ENCODE results near the gene DENND4B.
A peak's percentile ranks its signal among the peaks of the same experiment; 100 is the strongest.
"Not testable (repeated sequence)": the region's sequence is repeated elsewhere in the genome, so short reads cannot be mapped to it uniquely, and the experiment has no call there.

Gene DENND4B

DNA sequence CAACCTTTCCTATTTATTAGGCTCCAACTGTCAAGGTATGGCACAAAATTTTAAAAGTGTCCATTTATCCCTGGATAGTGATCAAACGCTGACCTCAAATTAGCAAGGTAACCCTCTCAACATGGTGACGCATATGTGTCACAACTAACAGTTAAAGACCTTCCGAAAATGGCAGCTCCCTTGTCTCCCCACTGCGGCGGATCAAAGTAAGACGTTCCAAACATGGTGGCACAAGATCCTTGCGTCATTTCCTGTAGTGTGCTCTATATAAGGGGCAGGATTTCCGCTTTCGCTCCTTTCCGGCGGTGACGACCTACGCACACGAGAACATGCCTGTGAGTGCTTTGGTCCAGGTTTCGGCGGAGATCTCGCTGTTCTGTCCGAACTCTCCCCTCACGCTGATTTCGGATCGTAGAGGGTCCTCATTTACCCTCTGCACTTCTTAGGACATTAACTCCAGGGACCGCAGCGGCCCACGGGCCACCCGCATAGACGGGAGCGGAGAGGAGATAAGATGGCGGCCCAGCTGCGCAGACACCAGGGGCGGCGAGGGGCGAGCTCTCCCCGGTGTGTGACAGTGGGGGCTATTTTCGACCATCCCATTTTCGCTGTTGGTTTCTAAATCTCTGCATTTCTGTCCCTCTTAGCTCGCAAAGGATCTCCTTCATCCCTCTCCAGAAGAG, 44.1 kb upstream of the DENND4B start, which contains the start of gene RPS27:
RPS27 (plus strand) TSS at position 295 of the 683 bp plus-strand sequence; CDS start at position 330, 35 bp downstream.
- TF ChIP-seq, protein P1, sequence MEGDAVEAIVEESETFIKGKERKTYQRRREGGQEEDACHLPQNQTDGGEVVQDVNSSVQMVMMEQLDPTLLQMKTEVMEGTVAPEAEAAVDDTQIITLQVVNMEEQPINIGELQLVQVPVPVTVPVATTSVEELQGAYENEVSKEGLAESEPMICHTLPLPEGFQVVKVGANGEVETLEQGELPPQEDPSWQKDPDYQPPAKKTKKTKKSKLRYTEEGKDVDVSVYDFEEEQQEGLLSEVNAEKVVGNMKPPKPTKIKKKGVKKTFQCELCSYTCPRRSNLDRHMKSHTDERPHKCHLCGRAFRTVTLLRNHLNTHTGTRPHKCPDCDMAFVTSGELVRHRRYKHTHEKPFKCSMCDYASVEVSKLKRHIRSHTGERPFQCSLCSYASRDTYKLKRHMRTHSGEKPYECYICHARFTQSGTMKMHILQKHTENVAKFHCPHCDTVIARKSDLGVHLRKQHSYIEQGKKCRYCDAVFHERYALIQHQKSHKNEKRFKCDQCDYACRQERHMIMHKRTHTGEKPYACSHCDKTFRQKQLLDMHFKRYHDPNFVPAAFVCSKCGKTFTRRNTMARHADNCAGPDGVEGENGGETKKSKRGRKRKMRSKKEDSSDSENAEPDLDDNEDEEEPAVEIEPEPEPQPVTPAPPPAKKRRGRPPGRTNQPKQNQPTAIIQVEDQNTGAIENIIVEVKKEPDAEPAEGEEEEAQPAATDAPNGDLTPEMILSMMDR (IDR thresholded peaks at IDR 0.05; ENCODE audit: control insufficient read depth, extremely low read depth, insufficient read depth), result no peak
- peak; percentile 98 for DNase-seq (ENCODE audit: low read depth)
- H3K4me3 ChIP-seq (ENCODE audit: low read depth, low read length), result peak within 1 kb of the TSS; percentile 83

DNA sequence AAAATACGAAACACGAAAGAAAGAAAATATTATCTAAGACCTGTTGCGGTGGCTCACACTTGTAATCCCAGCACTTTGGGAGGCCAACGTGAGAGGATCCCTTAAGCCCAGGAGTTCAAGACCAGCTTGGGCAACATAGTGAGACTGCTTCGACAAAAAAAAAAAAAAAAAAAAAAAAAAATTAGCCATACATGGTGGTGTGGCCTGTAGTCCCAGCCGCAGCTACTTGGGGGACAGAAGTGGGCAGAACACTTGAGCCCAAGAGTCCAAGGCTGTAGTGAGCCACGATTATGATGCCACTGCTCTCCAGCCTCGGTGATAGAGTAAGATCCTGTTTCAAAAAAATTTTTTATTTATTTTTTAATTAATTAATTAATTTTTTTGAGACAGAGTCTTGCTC, 41.1 kb upstream of the DENND4B start:
- no peak overlapping the region for H3K4me3 ChIP-seq (ENCODE audit: low read depth, low read length)
- DNase-seq (ENCODE audit: low read depth), result no peak
- TF ChIP-seq, protein P1 (IDR thresholded peaks at IDR 0.05; ENCODE audit: control insufficient read depth, extremely low read depth, insufficient read depth), result no peak

DNA sequence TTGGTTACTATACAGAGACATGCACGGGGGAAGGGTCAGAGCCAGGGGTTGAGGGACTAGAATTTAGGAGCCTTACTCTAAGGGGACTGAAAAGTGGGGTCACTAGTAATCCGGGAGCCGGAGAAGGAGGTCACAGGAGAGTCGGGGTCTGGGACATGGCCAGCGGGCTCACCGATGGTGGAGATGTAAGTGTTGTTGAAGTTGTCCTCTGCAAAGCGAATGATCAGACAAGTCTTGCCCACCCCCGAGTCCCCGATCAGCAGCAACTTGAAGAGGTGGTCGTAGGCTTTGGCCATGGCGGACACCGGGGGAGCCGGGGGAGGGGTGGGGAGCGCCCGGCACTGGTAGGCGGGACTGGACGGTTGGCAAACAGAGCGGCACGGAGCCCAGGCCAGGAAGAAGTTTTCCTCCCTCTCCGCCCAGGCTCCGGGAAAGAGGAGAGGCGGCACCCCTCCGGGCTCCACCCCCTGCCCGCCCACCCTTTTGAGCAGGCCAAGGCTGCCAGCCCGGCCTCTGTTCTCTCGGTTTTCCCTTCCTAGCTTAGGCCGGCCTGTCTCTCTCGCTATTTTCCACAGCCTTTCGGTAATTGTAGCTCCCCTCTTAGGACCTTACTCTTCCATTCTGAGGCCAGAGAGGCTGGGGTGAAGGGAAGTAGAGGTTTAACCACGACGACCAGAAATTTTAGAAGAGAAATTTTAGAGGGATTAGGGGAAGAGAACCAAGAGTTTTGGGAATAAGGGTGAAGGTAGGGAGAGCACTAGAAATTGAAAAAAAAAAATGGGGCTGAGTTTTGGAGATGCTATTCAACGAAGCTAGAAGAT, 39.6 kb upstream of the DENND4B start, which contains the start of gene RAB13:
RAB13 (minus strand) TSS at position 399 of the 821 bp plus-strand sequence; CDS start at position 296, 103 bp downstream.
- TF ChIP-seq, protein P1 (IDR thresholded peaks at IDR 0.05; ENCODE audit: control insufficient read depth, extremely low read depth, insufficient read depth), result no peak
- peak; percentile 56 for DNase-seq (ENCODE audit: low read depth)
- peak within 1 kb of the TSS; percentile 73 for H3K4me3 ChIP-seq (ENCODE audit: low read depth, low read length)

DNA sequence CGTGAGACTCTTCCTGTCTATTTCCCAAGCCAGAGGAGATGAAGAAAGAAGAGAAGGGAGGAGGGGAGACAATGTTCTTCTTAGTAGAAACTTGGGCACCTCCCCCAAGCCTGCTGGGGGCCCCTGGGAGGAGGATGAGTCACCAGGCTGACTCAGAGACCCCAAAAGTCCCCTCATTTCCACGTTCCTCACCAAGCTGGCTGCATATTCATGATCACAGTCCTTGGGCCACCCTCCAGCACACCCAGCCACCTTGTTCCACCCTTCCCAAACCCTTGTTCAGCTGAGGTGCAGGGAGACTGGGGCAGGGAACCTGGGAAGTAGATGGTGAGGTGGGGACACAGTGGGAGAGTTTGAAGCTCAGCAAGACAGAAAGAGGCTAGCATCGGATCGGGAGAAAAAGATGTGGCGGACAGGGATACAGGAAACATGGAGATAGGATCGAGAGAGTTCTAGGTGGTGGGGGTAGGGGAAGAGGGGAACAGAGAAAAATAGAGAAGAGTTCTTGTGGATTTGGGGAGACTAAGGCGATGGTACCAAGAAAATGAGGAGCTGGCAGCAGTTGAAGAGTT, 38.9 kb upstream of the DENND4B start:
- peak overlapping the region; percentile 73 for H3K4me3 ChIP-seq (ENCODE audit: low read depth, low read length)
- DNase-seq (ENCODE audit: low read depth), result no peak
- TF ChIP-seq, protein P1 (IDR thresholded peaks at IDR 0.05; ENCODE audit: control insufficient read depth, extremely low read depth, insufficient read depth), result no peak

DNA sequence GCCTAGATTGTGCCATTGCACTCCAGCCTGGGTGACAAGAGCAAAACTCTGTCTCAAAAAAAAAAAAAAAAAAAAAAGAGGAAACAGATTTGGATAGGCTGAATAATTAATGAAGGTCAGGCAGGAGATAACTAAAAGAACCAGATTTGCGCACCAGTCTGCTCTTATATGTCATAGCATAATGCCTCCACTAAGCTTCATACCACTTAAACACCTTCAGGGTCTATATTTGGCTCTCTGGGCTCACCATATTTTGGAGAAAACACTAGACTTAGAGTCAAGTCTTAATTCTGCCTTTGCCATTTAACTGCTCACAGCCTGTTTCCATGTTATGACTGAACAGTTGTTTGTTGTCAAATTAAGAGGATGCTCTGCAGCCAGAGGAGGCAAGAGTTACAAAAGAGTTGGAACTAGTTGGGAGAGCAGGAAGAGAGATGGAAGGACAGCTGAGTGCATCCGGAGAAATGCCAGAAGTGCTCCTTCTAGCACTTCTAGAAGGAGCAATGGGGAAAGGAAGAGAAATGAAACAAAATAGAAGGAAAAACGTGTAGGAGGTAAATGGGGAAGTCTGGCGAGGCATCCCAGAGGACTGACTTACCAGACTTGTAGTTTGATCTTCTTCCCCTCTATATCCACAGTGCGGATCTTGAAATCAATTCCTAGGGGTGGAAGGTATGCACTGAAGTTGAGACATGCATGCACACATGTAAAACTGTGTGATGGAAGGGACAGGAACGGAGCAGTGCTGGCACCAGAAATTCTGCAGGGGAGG, 37.8 kb upstream of the DENND4B start:
- H3K4me3 ChIP-seq (ENCODE audit: low read depth, low read length), result no peak overlapping the region
- DNase-seq (ENCODE audit: low read depth), result no peak
- TF ChIP-seq, protein P1 (IDR thresholded peaks at IDR 0.05; ENCODE audit: control insufficient read depth, extremely low read depth, insufficient read depth), result no peak

DNA sequence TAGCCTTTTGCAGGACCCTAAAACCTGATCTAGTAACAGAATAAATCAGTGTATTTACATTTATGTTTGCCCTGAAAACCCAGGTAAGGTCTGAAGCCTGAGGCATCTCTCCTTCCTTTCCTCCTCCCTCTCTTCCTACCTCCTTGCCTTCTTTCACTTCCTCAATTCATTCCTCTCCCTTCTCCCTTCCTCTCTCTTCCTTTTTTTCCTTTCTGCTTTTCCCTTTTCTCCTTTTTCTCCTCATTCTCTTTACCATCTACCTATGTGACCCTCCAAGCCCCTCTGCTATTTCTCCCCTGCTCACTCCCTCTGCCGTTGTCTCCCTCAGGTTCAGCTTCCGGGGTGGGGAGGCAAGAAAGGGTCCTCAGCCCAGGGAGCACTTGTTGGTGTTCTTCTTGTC, 35.2 kb upstream of the DENND4B start:
- not testable (repeated sequence) for DNase-seq (ENCODE audit: low read depth); H3K4me3 ChIP-seq (ENCODE audit: low read depth, low read length)

DNA sequence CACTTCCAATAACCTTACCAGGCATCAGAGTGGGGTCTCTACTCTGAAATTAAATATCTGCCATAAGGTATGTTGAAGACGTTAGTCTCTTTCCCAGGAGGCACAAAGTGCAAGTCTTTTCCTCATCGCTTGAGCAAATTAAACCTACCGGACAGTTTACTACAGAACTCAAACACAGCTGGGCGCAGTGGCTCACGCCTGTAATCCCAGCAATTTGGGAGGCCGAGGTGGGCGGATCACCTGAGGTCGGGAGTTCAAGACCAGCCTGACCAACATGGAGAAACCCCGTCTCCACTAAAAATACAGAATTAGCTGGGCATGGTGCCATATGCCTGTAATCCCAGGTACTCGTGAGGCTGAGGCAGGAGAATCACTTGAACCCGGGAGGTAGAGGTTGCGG, 32.6 kb upstream of the DENND4B start:
- not testable (repeated sequence) for H3K4me3 ChIP-seq (ENCODE audit: low read depth, low read length); DNase-seq (ENCODE audit: low read depth)

Measured in LNCaP clone FGC (cell line).